CD4-positive, alpha-beta T cell treated with Interleukin-17A for 1 hour (primary cell): Measurements from ENCODE around the gene VOPP1.

Experiments used
- DNase-seq: peaks from one replicate; pipeline ENCODE4 v3.0.0-alpha.2; 2020

Gene VOPP1

DNA sequence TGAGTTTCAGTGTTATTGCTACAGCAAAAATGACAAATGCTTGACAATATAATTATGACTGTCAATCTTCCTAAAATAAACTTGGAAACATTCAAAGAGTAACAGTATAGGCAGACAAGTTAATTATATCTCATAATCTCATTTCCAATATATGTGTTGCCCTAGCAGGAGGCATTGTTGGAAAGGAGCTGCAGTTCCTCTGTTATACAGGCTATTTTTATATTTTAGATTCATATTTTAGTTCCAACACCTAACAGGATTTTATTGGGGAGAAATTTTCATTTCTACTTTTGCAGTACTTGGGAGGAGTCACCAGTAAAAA, 19.3 kb downstream of the VOPP1 start:
- no peak for DNase-seq

DNA sequence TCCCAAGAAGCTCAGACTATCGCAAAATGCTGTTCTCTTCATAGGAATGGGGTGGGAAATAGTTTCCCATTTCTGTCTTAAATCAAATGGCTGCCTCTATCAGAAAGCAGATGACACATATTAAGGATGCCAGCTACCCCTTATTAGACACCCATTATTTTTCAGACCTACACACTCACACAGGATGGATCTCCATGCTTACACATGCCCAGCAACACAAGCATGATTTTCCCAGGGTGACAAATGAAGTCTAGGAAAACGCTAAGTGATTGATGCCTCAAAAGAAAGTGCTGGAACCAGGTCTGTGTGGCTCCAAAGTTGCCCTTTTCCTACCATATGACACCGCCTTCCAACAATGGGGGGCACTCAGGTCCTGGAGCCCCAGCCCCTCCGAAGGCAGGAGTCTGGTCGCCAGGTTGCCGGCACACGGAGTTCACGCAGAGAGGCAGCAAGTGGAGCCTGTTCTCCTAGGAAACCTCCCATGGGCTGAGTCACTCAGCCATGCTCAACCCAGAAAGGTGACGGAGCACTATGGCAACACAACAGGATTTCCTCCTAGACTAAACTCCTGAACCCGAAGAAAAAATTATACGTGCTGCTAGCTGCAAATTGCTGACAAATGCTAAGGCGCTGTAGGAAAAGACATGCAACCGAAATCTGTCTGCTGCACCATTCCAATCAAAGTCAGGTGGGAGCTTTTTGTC, 19.8 kb downstream of the VOPP1 start:
- DNase-seq = no peak

DNA sequence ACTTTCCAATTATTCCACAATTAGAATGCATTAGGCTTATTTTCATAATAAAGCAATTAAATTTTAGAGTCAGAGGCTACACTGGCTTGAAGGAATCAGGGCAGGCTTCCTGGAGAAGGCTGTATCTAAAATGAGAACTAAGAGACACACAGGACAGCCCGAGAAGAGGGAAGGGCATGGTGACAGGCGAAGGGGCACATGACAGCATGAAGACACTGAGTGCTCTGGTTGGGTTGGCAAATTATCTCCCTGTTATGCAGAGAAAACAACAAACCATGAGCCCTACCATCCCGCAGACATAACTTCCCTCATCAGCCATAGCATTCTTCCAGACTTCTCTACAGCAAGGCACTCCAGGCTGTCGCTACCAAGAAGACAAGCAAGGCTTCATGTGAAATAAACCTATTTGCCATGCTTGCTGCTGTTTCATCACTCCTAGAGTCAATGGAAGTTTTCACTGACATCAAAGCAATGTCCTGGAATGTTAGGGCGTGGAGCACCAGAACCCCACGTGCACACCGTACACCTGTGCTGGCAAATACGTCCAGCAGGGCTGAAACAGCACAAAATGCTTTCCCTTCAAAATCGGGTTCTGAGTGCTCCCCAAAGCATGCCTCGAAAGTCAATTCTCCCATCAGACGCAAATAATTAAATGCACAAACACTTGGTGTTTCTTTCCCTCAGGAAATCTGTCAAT, 21.3 kb downstream of the VOPP1 start:
- no peak for DNase-seq

DNA sequence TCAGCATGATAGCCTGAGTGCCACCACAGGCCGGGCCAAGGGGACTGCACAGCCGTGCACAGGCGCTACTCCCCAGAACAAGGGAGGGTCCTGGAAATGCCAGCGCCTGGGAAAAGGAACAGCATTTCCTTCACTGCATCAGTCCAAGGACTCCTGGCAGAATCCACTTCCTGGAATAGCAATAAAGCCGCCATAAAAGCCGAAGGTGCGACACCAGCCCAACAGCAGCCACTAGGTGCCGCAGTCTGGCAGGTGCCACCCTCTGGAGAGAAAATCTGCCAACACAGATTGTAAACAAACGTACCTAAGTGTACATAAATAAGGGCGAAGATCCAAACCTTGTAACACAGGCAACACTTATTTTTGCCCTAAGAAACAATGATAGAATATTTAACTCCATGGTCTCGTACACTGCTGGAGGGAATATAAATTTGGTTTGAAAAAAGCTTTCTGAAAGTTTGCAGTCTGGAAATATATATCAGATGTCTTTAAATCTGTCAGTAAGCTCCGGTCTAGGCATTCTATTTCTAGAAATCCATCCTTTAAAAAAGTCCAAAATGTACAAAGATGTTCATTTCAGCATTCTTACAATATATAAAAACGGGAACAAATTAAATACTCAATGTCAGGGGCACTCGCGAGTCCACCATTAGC, 22.2 kb downstream of the VOPP1 start:
- no peak for DNase-seq

DNA sequence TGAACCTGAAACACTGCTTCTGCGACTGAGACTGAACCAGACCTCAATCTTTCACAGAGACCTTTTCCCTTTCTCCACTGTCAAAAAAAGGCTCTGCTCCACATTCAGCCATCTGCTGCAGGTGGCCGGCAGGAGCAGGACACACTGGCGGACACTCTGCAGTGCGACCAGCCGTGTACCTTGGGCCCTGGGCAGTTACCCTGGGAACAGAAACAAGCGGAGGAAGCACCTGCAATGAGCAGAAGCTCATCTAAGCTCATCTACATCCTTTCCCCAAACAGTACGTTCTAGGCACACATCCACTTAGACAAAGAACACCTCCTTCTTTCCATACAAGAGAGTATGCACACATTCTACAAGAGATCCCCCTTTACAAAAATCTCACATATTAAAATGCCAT, 22.8 kb downstream of the VOPP1 start:
- DNase-seq = no peak

DNA sequence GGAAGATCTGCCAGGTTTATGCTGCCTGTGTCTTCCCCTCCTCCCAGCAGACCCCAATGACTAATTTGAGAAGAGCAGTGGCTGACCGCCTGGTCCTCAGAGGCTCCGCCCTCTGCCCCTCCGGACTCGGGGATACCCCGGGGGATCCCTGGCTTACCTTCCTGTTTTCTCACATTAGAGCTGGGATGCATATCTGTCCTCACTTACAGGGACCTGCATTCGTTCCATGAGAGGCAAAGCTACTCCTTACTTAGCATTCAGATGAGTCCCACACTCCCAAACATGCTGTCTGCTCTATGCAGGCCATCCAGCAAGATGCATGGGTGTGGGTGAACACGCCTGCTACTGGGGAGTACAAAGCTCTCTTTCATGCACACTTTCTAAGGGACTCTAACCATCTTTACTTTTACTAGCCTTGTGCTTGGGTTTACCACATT, 24.0 kb downstream of the VOPP1 start:
- no peak for DNase-seq

DNA sequence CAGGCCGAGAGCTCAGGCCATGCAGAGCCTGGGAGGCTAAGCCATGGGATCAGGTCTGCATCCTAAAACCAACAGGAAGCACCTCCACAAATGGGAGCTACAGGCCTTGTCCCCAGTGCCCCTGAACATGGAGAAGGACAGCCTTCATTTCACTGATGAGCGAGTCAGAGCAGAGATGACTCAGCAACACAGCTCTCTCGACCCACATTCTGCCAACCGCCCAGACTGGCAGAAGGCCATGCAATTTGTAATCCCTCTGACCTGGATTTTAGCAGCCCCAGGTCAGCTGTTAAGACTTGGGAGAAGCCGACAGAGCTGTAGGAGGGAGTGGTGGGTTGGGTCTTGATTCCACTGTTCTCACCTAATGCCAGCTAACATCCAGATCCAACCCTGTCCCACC, 25.5 kb downstream of the VOPP1 start:
- DNase-seq = no peak

DNA sequence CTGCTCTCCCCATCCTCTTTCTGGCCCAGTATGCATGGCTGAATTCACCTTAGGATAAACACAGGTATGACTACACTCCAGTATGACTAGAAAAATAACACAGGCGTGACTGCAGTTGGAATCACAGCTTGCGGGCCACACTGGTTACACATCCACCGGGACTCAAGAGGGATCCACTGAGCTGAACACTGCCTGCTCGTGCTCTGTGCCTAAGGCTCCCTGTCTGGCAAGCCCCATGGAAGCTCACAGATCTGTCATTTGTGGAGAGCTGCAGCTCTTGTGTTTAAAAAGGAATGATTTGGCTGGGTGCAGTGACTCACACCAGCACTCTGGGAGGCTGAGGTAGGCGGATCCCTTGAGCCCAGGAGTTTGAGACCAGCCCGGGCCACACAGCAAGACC, 26.8 kb downstream of the VOPP1 start:
- no peak for DNase-seq

DNA sequence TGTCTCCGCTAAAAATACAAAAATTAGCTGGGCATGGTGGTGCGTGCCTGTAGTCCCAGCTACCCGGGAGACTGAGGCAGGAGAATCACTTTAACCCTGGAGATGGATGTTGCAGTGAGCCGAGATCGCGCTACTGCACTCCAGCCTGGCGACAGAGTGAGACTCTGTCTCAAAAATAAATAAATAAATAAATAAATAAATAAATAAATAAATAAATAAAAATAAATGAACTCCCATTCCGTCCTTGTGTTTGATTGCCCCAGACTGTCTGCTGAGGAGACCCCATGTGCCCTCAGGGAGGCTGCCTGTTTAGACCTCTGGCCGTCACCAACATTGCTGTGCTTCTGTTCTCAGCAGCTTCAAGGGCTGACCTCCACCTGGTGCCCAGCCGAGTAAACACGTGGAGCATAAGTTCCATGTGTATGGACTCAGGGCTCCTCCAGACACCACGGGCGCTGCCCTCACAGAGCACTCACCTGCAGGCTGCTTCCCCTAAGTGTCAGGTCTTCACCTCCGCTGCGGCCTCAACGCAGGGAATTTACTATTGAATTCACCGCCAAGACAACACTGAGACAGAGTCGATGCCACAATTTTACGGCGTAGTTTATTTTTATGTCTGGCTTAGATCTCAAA, 32.0 kb downstream of the VOPP1 start:
- no peak for DNase-seq

DNA sequence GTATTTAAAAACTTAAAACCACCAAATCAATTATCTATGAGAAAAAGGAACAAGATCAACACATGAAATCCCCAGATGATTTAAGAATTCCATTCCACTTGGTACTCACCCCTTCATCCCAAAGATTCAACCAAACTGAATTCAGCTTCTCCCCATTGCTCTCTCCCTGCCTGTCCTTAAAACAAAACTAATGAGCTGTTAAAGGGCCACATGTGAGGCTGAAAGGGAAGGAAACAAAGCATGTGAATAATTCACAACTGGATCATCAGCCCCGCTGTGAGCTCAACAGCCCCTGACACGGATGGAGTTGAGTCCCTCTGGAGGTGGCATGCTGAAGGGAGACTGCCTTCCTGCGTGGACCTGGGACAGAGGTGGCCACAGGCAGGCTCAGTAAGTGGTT, 32.9 kb downstream of the VOPP1 start:
- DNase-seq = no peak

DNA sequence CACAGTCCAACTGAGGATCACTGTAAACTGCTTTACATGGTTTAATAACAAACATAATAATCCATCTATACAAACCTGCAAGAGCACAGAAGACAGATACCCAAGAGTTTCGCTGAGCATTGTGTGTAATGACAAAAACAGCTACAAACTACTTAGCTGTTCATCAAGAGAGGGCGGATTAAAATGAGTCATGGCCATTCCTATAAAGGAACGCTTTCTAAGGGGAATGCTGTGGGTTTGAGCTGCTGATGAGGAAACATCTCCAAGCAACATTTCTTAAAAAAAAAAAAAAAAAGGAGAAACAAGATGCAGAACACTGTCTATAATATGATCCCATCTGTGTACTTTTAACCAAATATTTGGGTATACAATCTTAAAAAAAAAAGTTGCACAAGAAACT, 33.8 kb downstream of the VOPP1 start:
- no peak for DNase-seq

DNA sequence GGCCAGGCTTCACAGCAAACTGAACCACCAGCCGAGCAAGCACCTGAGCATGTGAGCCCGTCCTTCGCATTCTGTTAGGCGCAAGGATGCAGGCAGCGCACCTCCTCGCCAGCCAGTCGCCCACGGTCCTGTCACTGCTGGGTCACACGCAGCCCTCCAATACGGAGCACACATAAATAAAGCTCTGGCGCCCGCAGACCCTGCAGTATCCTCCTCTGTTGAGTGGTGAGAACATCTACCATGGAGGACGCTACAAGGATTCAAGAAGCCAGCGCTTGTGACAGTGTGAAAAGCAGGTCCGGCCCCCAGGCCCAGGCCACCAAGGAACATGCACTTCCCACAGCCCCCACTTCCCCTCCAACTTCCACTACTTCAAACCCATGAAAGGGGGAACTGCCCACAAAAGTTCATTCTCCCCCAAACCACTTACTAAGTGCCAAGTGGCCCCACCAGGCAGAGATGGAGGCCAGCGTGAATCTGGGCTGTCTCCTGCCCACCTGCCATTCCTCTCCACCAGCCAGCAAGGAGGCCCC, 34.8 kb downstream of the VOPP1 start:
- no peak for DNase-seq

DNA sequence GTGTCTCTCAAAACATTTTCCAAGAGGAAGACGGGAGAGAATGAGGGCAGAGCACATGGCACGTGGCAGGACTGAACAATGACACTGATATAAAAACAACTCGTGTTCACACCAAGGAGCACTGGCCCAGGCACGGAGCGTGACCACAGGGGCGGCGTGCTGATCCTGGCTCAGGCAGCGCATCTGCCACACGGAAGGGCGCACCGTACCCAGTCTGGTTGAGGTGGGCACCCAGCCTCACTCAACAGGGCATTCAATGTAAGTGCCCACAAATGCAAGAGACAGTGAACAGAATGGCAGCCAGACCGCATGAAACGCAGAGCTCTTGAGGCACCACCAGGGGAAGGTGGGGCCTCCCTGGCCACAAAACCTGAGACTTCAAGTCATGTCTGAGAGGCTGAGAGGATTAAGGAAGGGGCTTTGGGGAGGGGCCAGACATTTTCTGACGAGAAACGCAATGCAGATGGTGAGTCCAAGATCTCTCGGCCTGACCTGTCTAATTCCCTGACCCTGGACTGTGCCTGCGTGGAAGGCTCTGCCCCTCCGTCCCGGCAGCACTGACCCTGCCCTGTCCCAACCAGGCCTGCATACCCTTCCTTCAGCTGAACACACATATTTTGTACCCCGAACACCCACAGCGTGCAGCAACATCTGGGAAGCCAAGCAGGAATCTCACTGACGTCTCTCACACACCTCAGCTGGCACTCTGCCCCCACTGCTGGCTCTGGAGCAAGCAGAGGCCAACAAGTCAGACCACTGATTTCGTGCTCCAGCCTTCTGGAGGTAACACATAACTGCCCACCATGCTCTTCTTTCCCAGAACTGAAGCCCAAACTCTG, 35.5 kb downstream of the VOPP1 start:
- peak; percentile 25 for DNase-seq

DNA sequence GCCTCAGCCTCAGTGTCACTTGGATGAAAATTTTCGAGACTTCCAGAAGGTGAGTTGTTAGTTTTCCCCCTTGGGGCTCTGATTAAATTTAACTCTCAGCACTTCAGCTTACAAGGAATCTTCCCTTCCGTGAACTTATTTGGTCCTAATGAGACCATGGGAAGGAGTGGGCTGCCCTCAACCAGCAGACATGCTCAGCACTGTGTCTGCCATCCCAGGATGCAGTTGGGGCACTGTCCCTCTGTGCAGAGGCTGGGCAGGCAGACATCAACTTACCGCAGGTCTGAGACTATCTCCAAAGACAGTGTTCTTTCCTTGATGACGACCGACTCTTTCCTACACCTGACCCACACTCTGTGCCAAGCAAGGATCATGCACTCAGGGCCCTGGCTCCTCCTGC, 36.7 kb downstream of the VOPP1 start:
- DNase-seq = no peak

DNA sequence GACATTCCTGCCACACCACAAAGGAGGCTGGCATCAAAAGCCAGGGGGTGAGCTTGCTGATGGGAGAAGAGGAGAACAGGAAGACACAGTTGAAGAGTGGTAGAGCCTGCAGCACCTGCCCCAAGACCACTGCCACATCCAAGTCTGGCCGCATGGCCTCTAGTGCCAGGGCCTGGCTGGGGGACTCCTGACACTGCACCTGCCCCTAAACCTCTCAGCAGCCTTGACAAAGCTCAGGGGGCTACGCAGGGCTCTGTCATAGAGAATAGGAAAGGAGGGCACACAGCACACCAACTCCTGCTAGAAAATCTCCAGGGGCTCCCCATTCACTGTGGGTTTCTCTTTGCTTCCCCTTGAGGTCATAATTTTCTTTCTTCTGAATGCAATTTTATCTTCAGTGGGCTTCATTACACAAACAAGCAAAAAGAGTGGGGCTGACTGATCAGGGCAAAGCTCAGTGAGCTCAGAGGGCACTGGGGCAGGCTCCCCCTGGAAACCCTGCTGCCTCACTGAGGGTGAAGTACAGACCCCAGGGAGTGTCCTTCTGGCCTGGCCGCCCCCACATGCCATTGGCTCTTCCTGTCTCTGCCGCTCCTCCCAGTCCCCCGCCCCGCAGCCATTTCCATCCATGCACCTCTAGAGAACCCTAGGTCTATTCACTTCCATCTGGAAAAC, 37.2 kb downstream of the VOPP1 start:
- no peak for DNase-seq

DNA sequence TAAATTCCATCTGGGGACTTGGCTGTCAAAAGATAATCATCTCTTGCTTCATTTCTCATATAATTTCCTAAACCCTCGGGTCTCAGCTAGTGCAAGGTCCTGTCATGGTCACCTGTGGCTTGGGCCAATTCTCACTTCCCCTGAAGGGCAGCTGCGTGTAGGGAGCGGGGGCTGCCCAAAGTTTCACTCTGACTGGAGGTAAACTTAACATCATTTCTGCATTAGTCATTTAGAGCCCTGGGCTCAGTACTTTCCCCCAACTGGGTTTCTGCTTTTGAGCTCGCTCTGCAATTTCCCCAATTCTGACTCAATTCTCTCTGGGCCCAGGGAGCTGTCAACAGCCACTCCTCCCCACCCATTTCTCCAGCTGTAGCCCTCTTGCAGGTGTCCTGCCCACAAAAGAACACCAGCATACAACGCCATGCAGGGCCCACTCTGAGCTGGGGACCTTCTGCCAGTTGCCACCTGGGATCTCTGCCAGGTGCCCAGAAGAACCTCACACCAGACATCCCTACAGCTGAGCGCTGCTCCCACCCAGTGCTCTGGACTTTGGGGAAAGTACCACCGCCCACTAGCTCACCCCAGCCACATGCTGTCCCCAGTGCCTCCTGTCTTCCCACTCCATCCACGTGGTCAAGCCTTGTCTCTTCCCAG, 37.9 kb downstream of the VOPP1 start:
- DNase-seq = peak; percentile 63

DNA sequence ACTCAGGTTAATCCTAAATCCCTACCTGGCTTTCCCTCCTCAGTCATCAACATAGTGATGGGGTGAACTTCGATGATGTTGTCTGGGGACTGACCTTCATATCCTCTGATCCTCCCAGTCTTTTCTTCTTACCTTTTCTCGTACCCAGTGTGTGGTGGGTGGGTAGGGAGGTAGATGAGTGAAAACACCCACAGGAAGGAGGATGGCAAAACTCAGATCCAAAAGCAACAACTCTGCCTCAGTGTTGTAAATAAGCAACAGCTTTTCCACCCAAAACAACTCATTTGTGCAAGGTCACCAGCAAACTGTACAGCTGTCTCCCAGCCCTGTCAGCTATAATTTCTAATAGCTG, 38.6 kb downstream of the VOPP1 start:
- DNase-seq = no peak

DNA sequence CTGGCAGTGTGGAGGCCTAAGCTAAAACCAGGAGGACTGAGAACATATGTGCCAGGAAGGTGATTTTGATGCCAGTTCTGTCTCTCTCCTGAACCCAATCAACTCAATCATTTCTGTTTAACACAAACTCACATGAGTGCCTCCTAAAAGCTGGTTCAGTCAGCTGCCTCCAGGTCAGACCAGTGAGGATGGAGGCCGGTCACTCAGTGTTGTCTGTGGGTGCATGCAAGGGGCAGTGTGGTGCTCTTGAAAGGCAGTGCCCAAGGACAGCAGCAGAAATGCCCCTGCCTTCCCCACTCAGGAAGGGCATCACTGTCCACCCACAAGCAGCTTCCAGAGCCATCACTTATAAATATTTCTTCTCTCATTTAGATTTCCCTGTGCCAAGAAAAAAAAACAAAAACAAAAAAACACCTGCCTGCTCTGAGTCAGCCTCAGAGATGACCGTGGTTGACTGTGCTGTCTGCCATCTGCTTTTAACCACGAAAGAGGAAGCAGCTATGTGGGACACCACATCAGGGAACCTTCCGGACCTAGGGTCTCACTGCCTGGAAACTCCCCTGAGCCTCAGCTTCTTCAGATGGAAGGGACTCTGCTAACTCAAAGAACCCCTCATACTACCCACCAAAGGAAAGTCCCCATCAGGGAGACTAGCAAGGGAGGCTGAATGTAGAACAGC, 39.1 kb downstream of the VOPP1 start:
- DNase-seq = peak; percentile 87

DNA sequence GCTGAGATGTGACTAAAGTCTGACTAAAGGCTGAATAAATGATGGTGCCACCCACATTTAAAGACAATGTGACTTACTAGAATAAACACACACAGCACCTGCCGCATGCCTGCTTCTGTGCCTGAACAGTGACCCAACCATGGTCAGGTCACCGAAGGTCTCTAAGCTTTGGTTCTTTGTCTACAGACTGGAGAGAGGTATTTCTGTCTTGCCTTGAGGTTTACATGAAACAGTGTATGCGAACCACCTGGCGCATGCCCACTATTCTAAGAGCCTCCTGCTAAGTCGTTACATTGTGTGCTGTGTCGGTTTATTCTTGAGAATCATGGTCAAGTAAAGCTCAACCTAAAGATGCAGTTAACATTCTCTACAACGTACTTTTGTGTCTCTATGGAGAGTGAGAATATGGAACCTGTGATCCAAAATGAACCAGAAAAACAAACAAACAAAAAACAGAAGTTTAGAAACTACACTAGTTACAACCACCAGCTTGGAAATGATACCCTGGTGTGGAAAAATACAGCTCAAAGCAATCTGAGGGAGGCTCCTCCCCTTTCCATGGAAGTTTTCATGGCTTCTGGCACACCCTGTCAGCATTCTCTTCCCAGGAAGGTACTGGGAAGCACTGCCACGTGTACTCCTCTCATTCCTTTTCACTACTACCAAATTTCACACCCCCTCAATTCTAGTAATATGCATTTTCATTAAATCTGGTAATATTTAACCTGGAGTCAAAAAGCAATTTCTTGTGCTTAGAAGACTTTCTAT, 40.0 kb downstream of the VOPP1 start:
- DNase-seq = no peak

DNA sequence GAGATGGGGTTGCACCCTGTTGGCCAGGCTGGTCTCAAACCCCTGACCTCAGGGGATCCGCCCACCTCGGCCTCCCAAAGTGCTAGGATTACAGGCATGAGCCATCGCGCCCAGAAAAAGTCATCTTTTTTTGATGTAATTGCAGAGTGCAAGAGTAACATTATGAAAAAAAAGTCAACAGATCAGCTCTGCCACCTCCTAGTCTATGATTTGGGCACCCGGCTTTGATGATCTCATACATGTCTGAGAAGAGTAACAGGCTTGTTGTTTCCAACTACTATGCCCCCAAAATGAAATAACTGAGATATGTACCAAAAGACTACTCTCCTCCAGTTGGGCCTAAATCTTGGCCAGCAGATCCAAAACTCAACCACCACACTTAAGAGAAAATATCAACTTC, 40.8 kb downstream of the VOPP1 start:
- no peak for DNase-seq
